ENCODE measurements around the gene PHACTR2.

PHACTR2 gene

GRCh38 chr6:143688681-143689080 lies 10.9 kb downstream of the PHACTR2 start:
- Mint-ChIP-seq H3K9me3 (ENCODE audit: low read depth) (no peaks in the 10 kb centered on the region), H3K4me3 (no peak overlapping the region), H3K4me1 (ENCODE audit: low read depth) (peaks cover 5% of the 10 kb centered on the region), H3K27me3 (no peaks in the 10 kb centered on the region), H3K27ac (no peak overlapping the region), H3K36me3 (peaks cover 3% of the 10 kb centered on the region)

DNA sequence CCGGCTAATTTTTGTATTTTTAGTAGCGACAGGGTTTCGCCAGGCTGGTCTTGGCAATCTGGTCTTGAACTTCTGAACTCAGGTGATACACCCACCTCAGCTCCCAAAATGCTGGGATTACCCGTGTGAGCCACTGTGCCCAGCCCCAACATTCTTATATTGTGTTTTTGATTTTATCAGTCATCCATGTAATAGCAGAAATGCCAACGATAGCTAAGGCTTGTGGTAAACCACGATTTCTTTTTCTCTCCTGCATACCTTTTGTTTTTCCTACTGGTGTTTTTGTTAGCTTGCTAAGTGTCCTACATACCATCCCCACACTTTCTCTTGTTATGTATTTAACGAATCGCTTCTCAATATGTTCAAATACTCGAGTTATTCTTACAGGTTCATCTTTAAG lies 12.1 kb downstream of the PHACTR2 start:
- no peak overlapping the region for H3K27ac Mint-ChIP-seq
- peaks cover 3% of the 10 kb centered on the region for H3K36me3 Mint-ChIP-seq
- H3K4me3 Mint-ChIP-seq = no peak overlapping the region
- no peaks in the 10 kb centered on the region for H3K9me3 Mint-ChIP-seq (ENCODE audit: low read depth)
- H3K4me1 Mint-ChIP-seq (ENCODE audit: low read depth) = peaks cover 9% of the 10 kb centered on the region
- no peaks in the 10 kb centered on the region for H3K27me3 Mint-ChIP-seq

DNA sequence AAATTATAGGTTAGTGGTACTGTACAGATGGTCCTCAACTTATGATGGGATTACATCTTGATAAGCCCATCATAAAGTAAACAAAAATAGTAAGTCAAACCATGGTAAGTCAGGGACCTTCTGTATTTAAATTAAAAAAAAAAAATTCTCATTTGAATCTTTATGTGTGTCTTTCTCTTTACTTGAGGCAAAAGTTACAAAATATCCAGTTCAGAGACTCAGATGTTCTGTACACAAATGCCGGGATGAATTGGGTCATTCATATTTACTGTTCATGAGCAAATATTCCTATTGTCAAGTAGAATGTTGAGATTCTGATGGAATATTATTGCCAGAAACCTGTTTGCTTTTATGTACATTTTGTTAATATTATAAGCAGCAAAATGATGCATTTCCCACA lies 13.4 kb downstream of the PHACTR2 start:
- H3K27me3 Mint-ChIP-seq = no peaks in the 10 kb centered on the region
- no peak overlapping the region for H3K27ac Mint-ChIP-seq
- H3K9me3 Mint-ChIP-seq (ENCODE audit: low read depth) = no peaks in the 10 kb centered on the region
- H3K4me3 Mint-ChIP-seq = no peak overlapping the region
- peaks cover 16% of the 10 kb centered on the region for H3K4me1 Mint-ChIP-seq (ENCODE audit: low read depth)
- H3K36me3 Mint-ChIP-seq = peaks cover 3% of the 10 kb centered on the region

GRCh38 chr6:143691900-143692636 lies 14.3 kb downstream of the PHACTR2 start:
- H3K36me3 Mint-ChIP-seq = peaks cover 3% of the 10 kb centered on the region
- H3K27ac Mint-ChIP-seq = no peak overlapping the region
- peaks cover 16% of the 10 kb centered on the region for H3K4me1 Mint-ChIP-seq (ENCODE audit: low read depth)
- no peaks in the 10 kb centered on the region for H3K9me3 Mint-ChIP-seq (ENCODE audit: low read depth)
- H3K27me3 Mint-ChIP-seq = no peaks in the 10 kb centered on the region
- H3K4me3 Mint-ChIP-seq = no peak overlapping the region

GRCh38 chr6:143692696-143693095 lies 14.9 kb downstream of the PHACTR2 start:
- Mint-ChIP-seq H3K27ac (no peak overlapping the region), H3K4me1 (ENCODE audit: low read depth) (peaks cover 16% of the 10 kb centered on the region), H3K36me3 (peaks cover 3% of the 10 kb centered on the region), H3K27me3 (no peaks in the 10 kb centered on the region), H3K9me3 (ENCODE audit: low read depth) (no peaks in the 10 kb centered on the region), H3K4me3 (no peak overlapping the region)

- H3K4me3 Mint-ChIP-seq = no peak overlapping the region
- H3K27ac Mint-ChIP-seq = no peak overlapping the region
- peaks cover 14% of the 10 kb centered on the region for H3K4me1 Mint-ChIP-seq (ENCODE audit: low read depth)
- peaks cover 3% of the 10 kb centered on the region for H3K36me3 Mint-ChIP-seq
- no peaks in the 10 kb centered on the region for H3K27me3 Mint-ChIP-seq
- no peaks in the 10 kb centered on the region for H3K9me3 Mint-ChIP-seq (ENCODE audit: low read depth)
Measured at GRCh38 chr6:143694013-143694412, 16.2 kb downstream of the PHACTR2 start.

GRCh38 chr6:143694560-143694959 lies 16.8 kb downstream of the PHACTR2 start:
- Mint-ChIP-seq H3K36me3 (peaks cover 3% of the 10 kb centered on the region), H3K4me1 (ENCODE audit: low read depth) (peaks cover 14% of the 10 kb centered on the region), H3K27me3 (no peaks in the 10 kb centered on the region), H3K27ac (no peak overlapping the region), H3K4me3 (no peak overlapping the region), H3K9me3 (ENCODE audit: low read depth) (no peaks in the 10 kb centered on the region)

DNA sequence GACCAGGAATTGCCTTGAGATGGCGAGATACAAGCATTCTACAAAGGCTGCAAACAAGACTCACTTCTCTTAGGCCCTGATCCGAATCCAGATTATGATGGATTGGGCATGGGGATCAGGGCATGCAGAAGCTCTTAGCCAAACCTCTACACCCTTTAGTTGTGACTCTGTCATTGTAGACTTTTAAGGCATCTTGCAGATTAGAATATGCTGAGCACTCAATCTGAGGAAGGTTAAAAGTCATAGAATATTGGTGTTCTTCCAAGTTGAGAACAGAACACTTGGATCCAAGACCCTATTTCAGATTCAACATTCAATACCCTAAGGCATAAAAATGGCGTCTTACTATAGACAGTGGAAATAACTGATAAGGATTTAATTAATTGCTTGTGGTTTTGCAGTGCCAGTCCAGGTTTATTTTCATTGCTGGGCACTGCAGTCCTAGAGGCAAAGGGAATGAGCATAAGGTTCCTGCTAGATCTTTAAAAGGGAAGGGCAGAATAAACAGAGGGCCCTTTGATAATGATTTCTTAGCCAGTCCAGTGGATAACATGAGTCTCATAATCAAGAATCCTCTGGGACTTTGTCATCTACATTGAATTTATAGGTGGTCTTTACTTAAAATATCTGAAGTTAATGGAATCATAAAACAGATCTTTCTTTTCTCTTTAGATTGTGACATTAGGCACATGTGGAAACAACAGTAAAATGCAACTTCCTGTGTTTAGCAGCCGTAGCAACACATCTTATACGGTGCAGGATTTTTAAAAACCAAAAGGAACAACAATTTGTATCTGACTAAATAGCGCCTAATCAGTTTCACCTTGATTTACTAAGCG lies 17.6 kb downstream of the PHACTR2 start:
- Mint-ChIP-seq H3K27me3 (no peaks in the 10 kb centered on the region), H3K9me3 (ENCODE audit: low read depth) (no peaks in the 10 kb centered on the region), H3K4me1 (ENCODE audit: low read depth) (peaks cover 12% of the 10 kb centered on the region), H3K27ac (no peak overlapping the region), H3K36me3 (peaks cover 3% of the 10 kb centered on the region), H3K4me3 (no peak overlapping the region)

GRCh38 chr6:143695969-143696663 lies 18.4 kb downstream of the PHACTR2 start:
- Mint-ChIP-seq H3K9me3 (ENCODE audit: low read depth) (no peaks in the 10 kb centered on the region), H3K4me1 (ENCODE audit: low read depth) (peaks cover 12% of the 10 kb centered on the region), H3K36me3 (no peaks in the 10 kb centered on the region), H3K4me3 (no peak overlapping the region), H3K27me3 (no peaks in the 10 kb centered on the region), H3K27ac (no peak overlapping the region)

DNA sequence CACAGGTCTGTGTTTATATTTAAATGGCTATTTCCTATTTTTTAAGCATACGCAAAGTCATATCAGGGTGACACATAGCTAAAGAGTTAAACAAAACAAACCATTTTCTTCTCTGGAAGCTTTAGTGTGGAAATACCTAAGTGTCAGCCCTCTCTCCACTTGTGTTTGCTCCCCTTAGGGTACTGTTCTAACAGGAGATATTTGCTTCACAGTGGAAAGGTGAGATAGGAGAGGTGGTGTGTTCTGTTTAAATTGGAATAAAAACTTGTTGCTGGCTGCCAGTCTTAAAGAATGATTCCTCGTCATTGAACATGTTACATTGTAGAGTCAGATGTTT lies 18.9 kb downstream of the PHACTR2 start:
- H3K9me3 Mint-ChIP-seq (ENCODE audit: low read depth) = no peaks in the 10 kb centered on the region

DNA sequence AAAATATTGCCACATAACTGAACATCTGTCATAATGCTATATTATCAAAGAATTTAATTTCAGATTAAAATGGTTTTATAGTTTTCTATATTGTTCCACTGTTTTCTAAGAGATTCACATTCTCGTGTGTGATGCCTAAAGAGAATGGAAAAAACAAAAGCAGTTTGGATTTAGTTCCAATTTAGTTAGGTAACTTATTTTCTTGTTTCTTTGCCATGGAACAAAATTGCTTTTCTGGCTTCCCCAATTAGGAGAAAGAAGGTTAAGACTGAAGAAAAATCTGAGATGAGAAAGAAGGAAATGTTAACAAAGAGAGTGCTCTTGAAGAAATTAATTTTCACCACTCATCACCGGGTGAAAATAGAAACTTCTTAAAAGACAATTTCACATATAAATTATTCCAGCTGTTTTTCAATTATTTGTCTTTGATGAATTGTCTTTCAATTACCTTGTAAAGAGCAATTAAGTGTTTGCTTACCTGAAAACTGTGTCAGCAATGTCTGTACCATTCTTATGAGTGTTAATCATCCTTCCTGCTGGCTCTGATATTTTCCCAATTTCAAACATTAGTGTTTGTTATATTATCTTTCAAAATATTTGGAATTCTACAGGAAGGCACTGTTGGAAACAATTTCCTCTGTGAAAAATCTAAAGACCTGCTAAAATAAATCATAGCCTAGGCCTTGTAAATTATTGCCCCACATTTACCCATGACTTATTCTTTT lies 19.5 kb downstream of the PHACTR2 start:
- peaks cover 12% of the 10 kb centered on the region for H3K4me1 Mint-ChIP-seq (ENCODE audit: low read depth)
- no peak overlapping the region for H3K27ac Mint-ChIP-seq
- no peaks in the 10 kb centered on the region for H3K27me3 Mint-ChIP-seq
- no peak overlapping the region for H3K4me3 Mint-ChIP-seq
- no peaks in the 10 kb centered on the region for H3K36me3 Mint-ChIP-seq
- H3K9me3 Mint-ChIP-seq (ENCODE audit: low read depth) = no peaks in the 10 kb centered on the region

More for the DNA sequence above, 18.9 kb downstream of the PHACTR2 start:
- H3K4me3 Mint-ChIP-seq = no peak overlapping the region
- H3K4me1 Mint-ChIP-seq (ENCODE audit: low read depth) = peaks cover 12% of the 10 kb centered on the region
- H3K27me3 Mint-ChIP-seq = no peaks in the 10 kb centered on the region
- no peak overlapping the region for H3K27ac Mint-ChIP-seq
- H3K36me3 Mint-ChIP-seq = no peaks in the 10 kb centered on the region

- H3K9me3 Mint-ChIP-seq (ENCODE audit: low read depth) = no peaks in the 10 kb centered on the region
- H3K4me1 Mint-ChIP-seq (ENCODE audit: low read depth) = peaks cover 12% of the 10 kb centered on the region
- H3K36me3 Mint-ChIP-seq = no peaks in the 10 kb centered on the region
- H3K27ac Mint-ChIP-seq = no peak overlapping the region
- H3K4me3 Mint-ChIP-seq = no peak overlapping the region
- H3K27me3 Mint-ChIP-seq = no peaks in the 10 kb centered on the region
Measured at GRCh38 chr6:143698329-143698728, 20.6 kb downstream of the PHACTR2 start.

GRCh38 chr6:143698759-143699429 lies 21.1 kb downstream of the PHACTR2 start:
- Mint-ChIP-seq H3K27ac (no peak overlapping the region), H3K27me3 (no peaks in the 10 kb centered on the region), H3K36me3 (no peaks in the 10 kb centered on the region), H3K4me1 (ENCODE audit: low read depth) (peaks cover 12% of the 10 kb centered on the region), H3K4me3 (no peak overlapping the region), H3K9me3 (ENCODE audit: low read depth) (no peaks in the 10 kb centered on the region)

DNA sequence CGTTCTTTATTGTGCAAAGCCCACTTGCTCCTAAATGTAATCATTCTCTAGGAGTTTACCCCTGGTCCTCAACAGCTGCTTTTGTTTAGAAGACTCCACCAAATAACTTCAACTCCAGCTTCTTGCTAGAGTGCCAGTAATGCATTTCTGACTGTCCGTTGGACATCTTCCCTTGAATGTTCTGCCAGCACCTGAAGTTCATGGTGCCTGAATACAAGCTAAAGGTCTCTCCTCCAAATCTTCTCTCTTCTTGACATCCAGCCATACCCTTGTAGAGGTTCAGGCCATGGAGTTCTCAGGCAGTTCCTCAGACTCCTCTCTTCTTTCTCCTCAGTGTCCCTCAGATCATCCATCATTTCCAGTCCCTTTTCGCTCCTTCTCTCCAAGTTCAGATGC lies 21.7 kb downstream of the PHACTR2 start:
- no peaks in the 10 kb centered on the region for H3K36me3 Mint-ChIP-seq
- no peak overlapping the region for H3K27ac Mint-ChIP-seq
- H3K9me3 Mint-ChIP-seq (ENCODE audit: low read depth) = no peaks in the 10 kb centered on the region
- no peaks in the 10 kb centered on the region for H3K27me3 Mint-ChIP-seq
- peaks cover 11% of the 10 kb centered on the region for H3K4me1 Mint-ChIP-seq (ENCODE audit: low read depth)
- H3K4me3 Mint-ChIP-seq = no peak overlapping the region

All from activated naive CD8-positive, alpha-beta T cell (primary cell).